Gastrocnemius medialis (tissue), 4 donors: ENCODE measurements around the gene MBD5.

Experiments
- CTCF ChIP-seq, 5 experiments: fragments of 450-650 bp in 3 of 5; fragments of 200-600 bp in 2 of 5; sonication (generic) in 2 of 5; IDR thresholded peaks in 4 of 5; conservative IDR thresholded peaks in 1 of 5; 1 replicate in 4 of 5; 2 replicates in 1 of 5; pipeline ENCODE4 v1.5.1; 2016 to 2019; ENCODE audit warnings: antibody characterized with exemption in 5 of 5, mild to moderate bottlenecking in 3 of 5, moderate library complexity in 3 of 5
- POLR2A ChIP-seq, 2 donors: fragments of 450-650 bp; IDR thresholded peaks; one replicate each; pipeline ENCODE4 v1.6.1; 2017; ENCODE audit warnings: antibody characterized with exemption in 2 of 2, mild to moderate bottlenecking in 2 of 2, moderate library complexity in 2 of 2

- TF ChIP-seq CTCF (IDR thresholded peaks at IDR 0.05 in 4 of 5, conservative IDR thresholded peaks at IDR 0.05 in 1 of 5) (no peak), POLR2A (IDR thresholded peaks at IDR 0.05) (no peak)
Measured at GRCh38 chr2:148486655-148487054, 465.8 kb downstream of the MBD5 start.
